Stimulated activated CD4-positive, alpha-beta T cell treated with anti-CD3 and anti-CD28 coated beads, Interleukin-4, amount 100 ng/mL, for 1 hour (primary cell): Measurements from ENCODE around the gene KCNMA1.

Experiments
- DNase-seq: peaks from one replicate; pipeline ENCODE4 v3.0.0-alpha.2; 2020

KCNMA1 gene

GRCh38 chr10:77387247-77387646, 250.4 kb downstream of the KCNMA1 start:
- no peak for DNase-seq

- no peak for DNase-seq
Observed at GRCh38 chr10:77386838-77387237, 250.8 kb downstream of the KCNMA1 start.

GRCh38 chr10:77386365-77386764, 251.2 kb downstream of the KCNMA1 start:
- no peak for DNase-seq

GRCh38 chr10:77385315-77385714, 252.3 kb downstream of the KCNMA1 start:
- no peak for DNase-seq

GRCh38 chr10:77383861-77384553, 253.6 kb downstream of the KCNMA1 start:
- DNase-seq, result no peak

- no peak for DNase-seq
Observed at GRCh38 chr10:77381750-77382149, 255.9 kb downstream of the KCNMA1 start.

GRCh38 chr10:77380723-77381122, 256.9 kb downstream of the KCNMA1 start:
- DNase-seq, result no peak

GRCh38 chr10:77380191-77380590, 257.4 kb downstream of the KCNMA1 start:
- no peak for DNase-seq

- no peak for DNase-seq
Observed at GRCh38 chr10:77378366-77379349, 258.9 kb downstream of the KCNMA1 start.

GRCh38 chr10:77377678-77378352, 259.8 kb downstream of the KCNMA1 start:
- no peak for DNase-seq

- no peak for DNase-seq
Observed at GRCh38 chr10:77377034-77377433, 260.6 kb downstream of the KCNMA1 start.

GRCh38 chr10:77374189-77374656, 263.4 kb downstream of the KCNMA1 start:
- no peak for DNase-seq

- DNase-seq, result no peak
Observed at GRCh38 chr10:77371848-77372799, 265.5 kb downstream of the KCNMA1 start.

- DNase-seq, result no peak
Observed at GRCh38 chr10:77371421-77371820, 266.2 kb downstream of the KCNMA1 start.

- no peak for DNase-seq
Observed at GRCh38 chr10:77368006-77368405, 269.6 kb downstream of the KCNMA1 start.

- DNase-seq, result no peak
Observed at GRCh38 chr10:77363210-77363609, 274.4 kb downstream of the KCNMA1 start.

GRCh38 chr10:77361831-77362230, 275.8 kb downstream of the KCNMA1 start:
- no peak for DNase-seq

GRCh38 chr10:77361426-77361825, 276.2 kb downstream of the KCNMA1 start:
- no peak for DNase-seq

- DNase-seq, result no peak
Observed at GRCh38 chr10:77360835-77361234, 276.8 kb downstream of the KCNMA1 start.

- DNase-seq, result no peak
Observed at GRCh38 chr10:77359950-77360520, 277.6 kb downstream of the KCNMA1 start.

GRCh38 chr10:77359287-77359691, 278.3 kb downstream of the KCNMA1 start:
- DNase-seq, result no peak

GRCh38 chr10:77358656-77359055, 279.0 kb downstream of the KCNMA1 start:
- DNase-seq, result no peak
